Parathyroid adenoma (tissue), 2 donors: ENCODE data around the gene ERBIN.

Experiments used
- H2AFZ ChIP-seq: fragments of 300-600 bp; sonication (generic); one replicate; pipeline ENCODE4 v1.7.0; 2017; ENCODE audit warnings: antibody characterized with exemption, mild to moderate bottlenecking
- H3K27ac ChIP-seq: fragments of 300-600 bp; sonication (generic); one replicate; pipeline ENCODE4 v1.7.0; 2017
- H3K27me3 ChIP-seq: fragments of 300-600 bp; sonication (generic); one replicate; pipeline ENCODE4 v1.7.0; 2017; ENCODE audit warnings: low read length; ENCODE audit not compliant: control insufficient read depth, insufficient read depth
- H3K36me3 ChIP-seq: fragments of 300-600 bp; sonication (generic); one replicate; pipeline ENCODE4 v1.7.0; 2017; ENCODE audit warnings: low read length; ENCODE audit not compliant: control insufficient read depth, insufficient read depth
- H3K4me1 ChIP-seq: fragments of 300-600 bp; sonication (generic); one replicate; pipeline ENCODE4 v1.7.0; 2017; ENCODE audit warnings: control low read depth
- H3K4me2 ChIP-seq: fragments of 300-600 bp; sonication (generic); one replicate; pipeline ENCODE4 v1.7.0; 2017; ENCODE audit warnings: low read length
- H3K4me3 ChIP-seq: fragments of 300-600 bp; sonication (generic); one replicate; pipeline ENCODE4 v1.7.0; 2017; ENCODE audit warnings: low read depth, low read length
- H3K79me2 ChIP-seq: fragments of 300-600 bp; sonication (generic); one replicate; pipeline ENCODE4 v1.7.0; 2017; ENCODE audit warnings: control low read depth
- H3K9ac ChIP-seq: fragments of 300-600 bp; sonication (generic); one replicate; pipeline ENCODE4 v1.7.0; 2017; ENCODE audit warnings: mild to moderate bottlenecking
- H3K9me3 ChIP-seq: fragments of 300-600 bp; sonication (generic); one replicate; pipeline ENCODE4 v1.7.0; 2017; ENCODE audit warnings: low read length; ENCODE audit not compliant: control insufficient read depth
- CTCF ChIP-seq: fragments of 300-600 bp; sonication (generic); IDR thresholded peaks from one replicate; pipeline ENCODE4 v1.7.0; 2017; ENCODE audit warnings: antibody characterized with exemption, mild to moderate bottlenecking
- donor health status: primary hyperparathyroidism.

ERBIN gene

GRCh38 chr5:65943771-65944170 lies 17.4 kb downstream of the ERBIN start:
- no peak overlapping the region for H3K27ac ChIP-seq
- H2AFZ ChIP-seq, result no peak overlapping the region
- H3K4me1 ChIP-seq, result no peaks in the 10 kb centered on the region
- H3K9ac ChIP-seq, result no peak overlapping the region
- no peaks in the 10 kb centered on the region for H3K36me3 ChIP-seq
- H3K27me3 ChIP-seq, result no peaks in the 10 kb centered on the region
- peaks cover 35% of the 10 kb centered on the region for H3K79me2 ChIP-seq
- no peak overlapping the region for H3K4me3 ChIP-seq
- no peak overlapping the region for H3K4me2 ChIP-seq
- H3K9me3 ChIP-seq, result no peaks in the 10 kb centered on the region
- TF ChIP-seq CTCF, result no peak

GRCh38 chr5:65946198-65946745 lies 19.9 kb downstream of the ERBIN start:
- Histone ChIP-seq H3K9ac (no peak overlapping the region), H3K27ac (no peak overlapping the region), H3K79me2 (peaks cover 45% of the 10 kb centered on the region), H3K4me1 (no peaks in the 10 kb centered on the region), H3K27me3 (no peaks in the 10 kb centered on the region), H3K4me3 (no peak overlapping the region), H3K9me3 (no peaks in the 10 kb centered on the region), H3K36me3 (no peaks in the 10 kb centered on the region), H2AFZ (no peak overlapping the region), H3K4me2 (no peak overlapping the region)
- TF ChIP-seq CTCF, result no peak

- Histone ChIP-seq H2AFZ (no peak overlapping the region), H3K9me3 (no peaks in the 10 kb centered on the region)
These were observed 21.9 kb downstream of the ERBIN start for GRCh38 chr5:65948115-65948747.

GRCh38 chr5:65951330-65951729 lies 25.0 kb downstream of the ERBIN start:
- H3K9me3 ChIP-seq, result no peaks in the 10 kb centered on the region
- H3K27me3 ChIP-seq, result no peaks in the 10 kb centered on the region
- no peak overlapping the region for H3K4me2 ChIP-seq
- H3K36me3 ChIP-seq, result no peaks in the 10 kb centered on the region
- no peak overlapping the region for H3K4me3 ChIP-seq
- no peak overlapping the region for H3K9ac ChIP-seq
- TF ChIP-seq CTCF, result no peak
- H3K4me1 ChIP-seq, result no peaks in the 10 kb centered on the region
- peaks cover 36% of the 10 kb centered on the region for H3K79me2 ChIP-seq
- no peak overlapping the region for H3K27ac ChIP-seq
- H2AFZ ChIP-seq, result no peak overlapping the region

More at GRCh38 chr5:65948115-65948747, 21.9 kb downstream of the ERBIN start:
- TF ChIP-seq CTCF, result no peak
- Histone ChIP-seq H3K27me3 (no peaks in the 10 kb centered on the region), H3K4me3 (no peak overlapping the region), H3K79me2 (peaks cover 43% of the 10 kb centered on the region), H3K27ac (no peak overlapping the region), H3K9ac (no peak overlapping the region), H3K4me1 (no peaks in the 10 kb centered on the region), H3K4me2 (no peak overlapping the region), H3K36me3 (no peaks in the 10 kb centered on the region)

GRCh38 chr5:65952259-65952658 lies 25.9 kb downstream of the ERBIN start:
- H3K9ac ChIP-seq, result no peak overlapping the region
- no peaks in the 10 kb centered on the region for H3K9me3 ChIP-seq
- H3K4me2 ChIP-seq, result no peak overlapping the region
- H3K27me3 ChIP-seq, result no peaks in the 10 kb centered on the region
- H3K79me2 ChIP-seq, result peaks cover 32% of the 10 kb centered on the region
- H3K4me1 ChIP-seq, result no peaks in the 10 kb centered on the region
- no peak for TF ChIP-seq CTCF
- H2AFZ ChIP-seq, result no peak overlapping the region
- H3K4me3 ChIP-seq, result no peak overlapping the region
- H3K36me3 ChIP-seq, result no peaks in the 10 kb centered on the region
- H3K27ac ChIP-seq, result no peak overlapping the region
